Gastrocnemius medialis (tissue), 4 donors: ENCODE data around the gene USP12.

ENCODE experiments used
- POLR2A ChIP-seq, 2 donors: fragments of 450-650 bp; IDR thresholded peaks; one replicate each; pipeline ENCODE4 v1.6.1; 2017; ENCODE audit warnings: antibody characterized with exemption in 2 of 2, mild to moderate bottlenecking in 2 of 2, moderate library complexity in 2 of 2
- TF ChIP-seq, protein P1 (sequence below), 5 experiments: fragments of 450-650 bp in 3 of 5; fragments of 200-600 bp in 2 of 5; sonication (generic) in 2 of 5; IDR thresholded peaks in 4 of 5; conservative IDR thresholded peaks in 1 of 5; 1 replicate in 4 of 5; 2 replicates in 1 of 5; pipeline ENCODE4 v1.5.1; 2016 to 2019; ENCODE audit warnings: antibody characterized with exemption in 5 of 5, mild to moderate bottlenecking in 3 of 5, moderate library complexity in 3 of 5

DNA sequence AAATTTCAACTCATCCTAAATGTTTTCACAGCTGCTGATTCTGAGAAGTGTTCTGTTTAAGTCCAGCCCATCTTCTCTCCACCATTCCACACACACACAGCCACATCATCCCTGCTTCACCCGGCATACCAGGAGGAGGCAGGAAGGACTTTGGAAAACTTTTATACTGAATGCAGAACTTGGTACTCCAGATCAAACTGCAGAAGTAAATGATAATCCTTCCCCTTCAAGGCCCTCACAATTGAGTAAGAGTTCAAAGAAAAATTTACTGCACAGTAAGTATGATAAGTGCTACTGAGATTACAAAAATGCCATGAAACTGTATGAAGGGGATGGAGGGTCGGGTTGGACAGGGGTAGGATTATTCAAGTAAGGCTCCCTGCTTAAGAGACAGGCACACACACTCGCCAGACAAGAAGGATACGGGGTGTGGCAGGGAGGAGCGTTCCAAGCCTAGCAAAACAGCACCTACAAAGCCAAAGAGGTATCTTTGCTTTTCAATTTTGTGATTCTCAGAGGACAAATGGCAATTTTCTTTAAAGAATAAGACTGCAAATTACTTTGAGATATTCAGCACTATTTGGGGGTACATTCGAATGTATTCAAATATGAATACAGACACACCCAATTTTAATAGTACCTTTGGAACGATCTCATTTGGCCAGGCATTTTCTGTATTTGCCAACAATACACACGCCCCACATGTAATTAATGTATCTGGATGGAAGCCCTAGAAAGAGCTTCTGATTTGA, 2.5 kb downstream of the USP12 start:
- TF ChIP-seq, protein P1, sequence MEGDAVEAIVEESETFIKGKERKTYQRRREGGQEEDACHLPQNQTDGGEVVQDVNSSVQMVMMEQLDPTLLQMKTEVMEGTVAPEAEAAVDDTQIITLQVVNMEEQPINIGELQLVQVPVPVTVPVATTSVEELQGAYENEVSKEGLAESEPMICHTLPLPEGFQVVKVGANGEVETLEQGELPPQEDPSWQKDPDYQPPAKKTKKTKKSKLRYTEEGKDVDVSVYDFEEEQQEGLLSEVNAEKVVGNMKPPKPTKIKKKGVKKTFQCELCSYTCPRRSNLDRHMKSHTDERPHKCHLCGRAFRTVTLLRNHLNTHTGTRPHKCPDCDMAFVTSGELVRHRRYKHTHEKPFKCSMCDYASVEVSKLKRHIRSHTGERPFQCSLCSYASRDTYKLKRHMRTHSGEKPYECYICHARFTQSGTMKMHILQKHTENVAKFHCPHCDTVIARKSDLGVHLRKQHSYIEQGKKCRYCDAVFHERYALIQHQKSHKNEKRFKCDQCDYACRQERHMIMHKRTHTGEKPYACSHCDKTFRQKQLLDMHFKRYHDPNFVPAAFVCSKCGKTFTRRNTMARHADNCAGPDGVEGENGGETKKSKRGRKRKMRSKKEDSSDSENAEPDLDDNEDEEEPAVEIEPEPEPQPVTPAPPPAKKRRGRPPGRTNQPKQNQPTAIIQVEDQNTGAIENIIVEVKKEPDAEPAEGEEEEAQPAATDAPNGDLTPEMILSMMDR (IDR thresholded peaks at IDR 0.05 in 4 of 5, conservative IDR thresholded peaks at IDR 0.05 in 1 of 5), result no peak
- no peak for TF ChIP-seq POLR2A (IDR thresholded peaks at IDR 0.05)
